Measurements from ENCODE around the gene SEMA3G. TPM values are rescaled to one million over a fixed set of nuclear protein-coding genes. Genes with fewer than 3 reads are reported as not detected.

SEMA3G gene
- total RNA-seq, 1 experiment from 2014 or later, result 0.07 TPM

- no peak for DNase-seq (ENCODE audit: low read depth)
Measured at GRCh38 chr3:52454250-52454937, 9.5 kb upstream of the SEMA3G start.

DNA sequence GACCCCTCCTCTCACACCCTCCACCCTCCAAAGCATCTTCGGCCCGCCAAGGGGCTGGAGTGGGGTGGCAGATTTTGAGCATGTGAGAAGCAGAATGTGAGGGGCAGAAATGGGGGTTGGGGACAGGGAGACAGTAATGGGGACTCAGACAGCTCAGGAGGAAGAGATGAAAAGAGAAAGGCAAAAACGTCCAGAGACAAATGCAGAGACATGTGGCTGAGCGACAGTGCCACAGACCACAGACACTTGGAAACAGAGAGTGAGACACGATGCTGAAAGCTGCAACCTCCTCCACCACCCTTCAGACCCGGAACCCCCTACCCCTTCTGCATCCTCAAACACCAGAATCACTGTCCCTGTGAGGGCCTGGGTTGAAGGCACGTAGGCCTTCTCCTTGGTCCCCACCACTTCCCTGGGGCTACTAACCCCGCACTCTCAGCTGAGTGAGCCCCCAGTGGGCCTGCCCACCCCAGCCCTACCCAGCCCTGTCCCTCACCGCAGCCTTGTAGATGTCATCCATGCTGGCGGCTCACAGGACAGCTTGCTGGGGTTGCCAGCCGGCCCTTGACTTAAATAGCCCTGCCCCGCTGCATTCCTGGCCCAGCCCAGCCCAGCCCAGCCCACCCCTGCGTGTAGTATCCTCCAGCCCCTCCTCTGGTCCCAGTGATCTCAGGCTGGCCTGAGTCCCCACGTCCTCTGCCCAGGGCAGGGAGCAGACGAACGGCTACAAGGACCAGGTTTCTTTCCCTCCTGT lies 8.8 kb upstream of the SEMA3G start, which contains the start of gene TNNC1:
TSS of gene TNNC1 (minus strand) at position 546 of the 754 bp plus-strand sequence. CDS start at position 520, 26 bp downstream.
- DNase-seq (ENCODE audit: low read depth), result no peak

DNA sequence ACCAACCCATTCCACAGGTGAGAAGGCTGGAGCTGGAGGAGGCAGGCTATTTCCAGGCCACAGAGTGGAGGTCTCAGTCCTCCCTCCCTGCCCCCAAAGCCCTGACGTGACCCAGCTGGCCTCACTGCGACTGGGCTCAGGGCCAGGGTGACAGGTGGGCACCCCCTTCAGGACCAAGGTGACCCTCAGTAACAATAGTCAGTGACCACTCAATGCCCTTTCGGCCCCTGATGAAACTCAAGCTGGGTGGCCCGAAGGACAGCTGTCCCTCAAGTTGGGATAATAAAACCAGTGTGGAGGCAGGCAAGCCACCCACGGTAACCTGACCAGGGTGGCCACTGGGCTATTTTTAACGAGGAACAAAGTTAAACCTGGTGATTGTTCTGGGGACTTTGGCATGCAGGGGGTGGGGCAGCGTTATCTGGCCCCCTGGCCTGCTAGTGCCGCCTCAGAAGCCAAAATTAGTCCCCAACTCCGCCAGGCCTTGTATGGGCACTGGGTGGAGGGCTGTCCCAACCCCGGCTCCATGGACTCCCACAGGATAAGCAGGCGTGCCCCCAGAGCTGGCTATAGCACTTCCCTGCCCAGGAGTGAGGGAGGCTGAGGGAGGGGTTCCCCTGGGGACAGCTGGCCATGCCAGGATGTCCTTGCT lies 7.8 kb upstream of the SEMA3G start:
- DNase-seq (ENCODE audit: low read depth), result no peak

DNA sequence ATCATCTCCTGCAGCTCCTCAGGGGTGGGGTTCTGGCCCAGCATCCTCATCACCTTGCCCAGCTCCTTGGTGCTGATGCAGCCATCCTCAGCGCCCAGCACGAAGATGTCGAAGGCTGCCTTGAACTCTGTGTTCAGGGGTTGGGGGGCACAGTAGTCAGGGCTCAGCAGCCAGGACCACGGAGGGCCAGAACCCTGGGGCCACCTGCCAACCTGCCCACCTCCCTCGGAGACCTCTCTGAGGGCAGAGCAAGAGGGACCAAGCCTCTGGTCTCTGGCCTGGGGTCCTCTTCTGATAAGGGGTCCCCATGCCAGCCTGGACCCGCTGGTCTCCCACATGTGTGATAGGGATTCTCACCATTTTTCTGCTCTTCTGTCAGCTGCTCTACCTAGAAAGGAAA lies 7.2 kb upstream of the SEMA3G start:
- DNase-seq (ENCODE audit: low read depth), result no peak

DNA sequence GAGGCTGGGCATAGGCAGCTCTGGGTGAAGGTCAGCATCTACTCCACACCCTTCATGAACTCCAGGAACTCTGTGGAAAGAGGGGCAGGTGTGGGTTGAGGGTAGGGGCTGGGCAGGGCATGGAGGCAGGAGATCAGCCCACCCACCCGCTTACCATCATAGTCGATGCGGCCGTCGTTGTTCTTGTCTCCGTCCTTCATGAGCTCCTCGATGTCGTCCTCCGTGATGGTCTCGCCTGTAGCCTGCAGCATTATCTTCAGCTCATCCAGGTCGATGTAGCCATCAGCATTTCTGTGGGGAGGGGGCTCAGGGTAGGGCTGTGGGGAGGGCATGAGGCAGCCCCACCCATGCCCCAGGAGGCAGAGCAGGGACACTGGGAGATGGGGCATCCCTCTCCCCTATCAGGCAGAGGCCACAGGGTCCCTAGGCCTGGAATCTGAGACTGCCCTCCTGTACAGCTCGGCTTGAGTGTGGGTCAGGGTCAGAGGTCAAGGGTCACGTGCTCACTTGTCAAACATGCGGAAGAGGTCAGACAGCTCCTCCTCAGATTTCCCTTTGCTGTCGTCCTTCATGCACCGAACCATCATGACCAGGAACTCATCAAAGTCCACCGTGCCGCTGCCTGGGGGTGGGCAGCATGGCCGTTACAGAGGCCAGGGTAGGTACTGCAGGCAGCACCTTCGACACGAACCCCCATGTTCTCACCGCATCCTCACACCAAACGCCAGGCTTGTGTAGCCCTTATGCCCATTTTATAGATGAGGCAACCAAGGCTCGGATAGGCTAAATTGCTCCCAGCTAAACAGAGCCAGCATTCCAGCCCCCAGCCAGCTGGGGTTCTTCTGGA lies 6.6 kb upstream of the SEMA3G start:
- DNase-seq (ENCODE audit: low read depth), result no peak

GRCh38 chr3:52450489-52451236 lies 5.8 kb upstream of the SEMA3G start:
- DNase-seq (ENCODE audit: low read depth), result no peak

GRCh38 chr3:52447512-52448355 lies 2.8 kb upstream of the SEMA3G start:
- no peak for DNase-seq (ENCODE audit: low read depth)

DNA sequence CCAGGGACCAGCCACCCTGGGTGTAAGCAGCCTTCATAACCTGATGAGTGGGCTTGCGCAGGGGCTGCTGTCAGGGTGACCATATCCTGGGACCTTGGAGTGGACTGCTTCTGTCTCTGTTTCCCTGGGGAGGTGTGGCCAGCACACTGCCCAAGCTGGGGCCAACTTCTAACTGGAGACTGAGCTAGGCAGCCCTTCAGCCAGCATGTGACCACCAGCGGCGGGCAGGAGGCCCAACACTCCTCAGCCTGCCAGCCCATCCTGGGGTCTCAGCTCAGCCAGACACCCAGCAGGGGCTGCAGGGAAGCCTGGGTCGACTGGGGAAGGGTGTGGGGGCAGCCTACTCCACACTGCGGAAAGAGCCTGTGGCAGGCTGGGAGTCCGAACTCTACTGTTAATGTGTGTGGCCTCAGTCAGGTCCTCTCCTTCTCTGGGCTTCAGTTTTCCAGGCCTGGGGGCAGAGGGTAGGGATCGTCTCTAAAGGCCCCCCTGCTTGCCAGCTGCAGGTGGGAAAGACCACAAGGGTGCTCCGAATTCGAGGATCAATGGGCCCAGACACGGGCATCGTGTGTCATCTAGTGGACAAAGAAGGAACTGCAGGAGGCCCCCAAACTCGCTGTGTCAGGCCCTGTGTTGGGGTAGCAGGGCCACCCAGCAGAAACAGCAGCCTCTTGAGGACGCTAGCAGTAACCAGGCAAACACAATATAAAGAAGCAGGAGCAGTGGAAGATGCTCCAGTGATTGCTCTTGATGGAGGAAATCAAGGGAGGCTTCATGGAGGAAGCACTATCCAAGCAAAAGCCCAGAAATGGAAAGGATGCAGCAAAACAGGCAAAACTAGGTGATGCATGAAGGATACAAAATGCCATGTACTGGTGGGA lies 2.0 kb upstream of the SEMA3G start:
- peak; percentile 47 for DNase-seq (ENCODE audit: low read depth)

GRCh38 chr3:52446042-52446441 lies 1.1 kb upstream of the SEMA3G start:
- peak; percentile 5 for DNase-seq (ENCODE audit: low read depth)

- no peak for DNase-seq (ENCODE audit: low read depth)
Measured at GRCh38 chr3:52443791-52444687, 864 bp downstream of the SEMA3G start.

DNA sequence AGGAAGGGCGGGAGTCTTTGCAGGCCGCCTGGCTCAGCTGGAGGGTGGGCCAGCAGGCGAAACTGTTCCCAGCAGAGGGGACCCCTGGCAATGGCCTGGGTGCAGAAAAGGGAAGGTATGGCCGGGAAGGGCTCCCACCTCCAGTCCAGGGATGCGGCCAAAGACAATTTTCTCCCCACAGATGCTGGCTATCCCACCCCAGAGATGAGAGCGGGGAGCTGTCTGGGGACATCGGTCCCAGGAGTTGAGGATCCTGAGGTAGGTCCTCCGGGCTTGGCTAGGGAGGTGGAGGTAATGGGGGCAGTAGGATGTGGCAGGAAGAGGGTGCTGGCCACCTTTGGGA lies 1.7 kb downstream of the SEMA3G start:
- no peak for DNase-seq (ENCODE audit: low read depth)

DNA sequence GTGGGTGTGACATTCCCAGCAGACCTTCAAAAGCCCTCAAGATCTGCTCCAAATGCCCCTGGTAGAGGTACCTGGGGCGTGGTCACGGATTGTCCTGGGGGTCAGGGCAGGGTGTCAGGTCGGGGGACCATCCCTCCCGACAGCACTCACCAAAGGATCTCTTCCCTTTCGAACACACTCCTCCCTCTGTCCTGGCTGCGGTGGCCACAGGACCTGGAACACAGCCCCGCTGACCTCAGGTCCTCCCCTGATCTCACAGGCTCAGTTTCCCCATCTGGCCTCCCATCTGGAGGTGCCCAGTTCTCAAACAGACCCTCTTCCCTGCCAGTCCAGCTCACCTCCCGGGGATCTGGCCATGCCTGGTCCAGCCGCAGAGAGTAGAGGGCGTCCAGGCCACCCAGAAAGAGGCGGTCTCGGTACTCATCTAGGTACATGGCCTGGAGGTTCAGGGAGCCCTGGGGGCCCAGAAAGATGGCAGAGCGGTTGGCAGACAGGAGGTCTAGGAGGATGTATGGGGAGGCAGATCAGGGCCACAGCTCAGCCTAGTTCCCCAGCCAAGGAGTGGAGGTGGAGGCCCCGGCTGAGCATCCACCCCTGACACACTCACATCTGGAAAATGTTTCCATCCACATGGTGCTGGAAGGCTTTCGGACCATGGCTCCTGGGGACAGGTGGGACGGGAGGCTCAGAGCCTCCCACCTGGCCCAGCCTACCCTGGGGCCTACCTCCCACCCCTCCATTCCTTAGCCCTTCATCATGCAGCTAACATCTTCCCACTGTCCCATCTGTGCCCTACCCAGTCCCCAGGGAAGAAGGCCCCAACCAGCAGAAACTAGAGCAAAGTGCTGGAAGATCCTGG lies 2.3 kb downstream of the SEMA3G start:
- no peak for DNase-seq (ENCODE audit: low read depth)

DNA sequence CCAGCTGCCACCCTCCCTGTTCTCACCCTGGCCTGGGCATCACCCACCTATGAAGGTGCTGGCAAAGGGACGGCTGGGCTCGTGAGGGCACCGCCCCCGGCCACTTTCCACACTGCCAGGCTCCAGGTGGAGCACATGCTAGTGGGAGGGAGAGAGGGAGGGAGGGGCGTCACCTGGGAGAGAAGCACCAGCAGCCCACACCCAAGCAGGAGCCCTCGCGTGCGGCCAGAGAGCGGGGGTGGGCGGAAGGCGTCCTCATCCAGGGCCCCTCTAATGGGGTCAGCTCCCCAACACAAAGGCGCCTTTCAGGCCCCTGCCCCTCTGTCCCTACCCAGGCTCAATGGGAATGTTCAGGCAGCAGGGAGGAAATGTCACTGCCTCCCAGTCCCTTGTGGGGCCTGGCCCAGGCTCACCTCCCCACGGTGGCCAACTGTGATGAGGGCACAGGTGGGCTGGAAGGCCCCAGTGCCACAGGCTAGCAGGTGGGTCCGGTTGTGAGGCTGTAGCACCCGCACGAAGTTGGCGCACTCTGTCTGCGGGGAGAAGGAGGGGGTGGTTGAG lies 3.1 kb downstream of the SEMA3G start:
- no peak for DNase-seq (ENCODE audit: low read depth)

- no peak for DNase-seq (ENCODE audit: low read depth)
Measured at GRCh38 chr3:52441091-52441771, 3.7 kb downstream of the SEMA3G start.

- no peak for DNase-seq (ENCODE audit: low read depth)
Measured at GRCh38 chr3:52440671-52441070, 4.2 kb downstream of the SEMA3G start.

DNA sequence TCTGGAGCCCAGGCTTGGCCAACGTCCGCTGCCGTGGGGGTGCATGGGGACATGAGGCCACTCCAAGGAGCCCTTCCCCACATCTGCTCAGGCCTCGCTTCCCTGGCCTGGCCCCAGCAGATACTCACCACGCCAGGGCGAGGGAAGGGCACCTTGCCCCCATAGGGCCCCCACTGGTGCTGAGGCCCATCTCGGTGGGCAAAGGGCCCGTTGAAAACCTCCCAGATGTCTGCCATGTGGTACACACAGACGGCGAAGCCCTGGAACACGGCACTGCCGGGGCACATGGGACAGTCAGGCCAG lies 4.7 kb downstream of the SEMA3G start:
- no peak for DNase-seq (ENCODE audit: low read depth)
